ENCODE measurements around the gene HRAS.

HRAS gene

GRCh38 chr11:507727-508515, 27.5 kb downstream of the HRAS start:
- DNase-seq (ENCODE audit: low spot score) = no peak

DNA sequence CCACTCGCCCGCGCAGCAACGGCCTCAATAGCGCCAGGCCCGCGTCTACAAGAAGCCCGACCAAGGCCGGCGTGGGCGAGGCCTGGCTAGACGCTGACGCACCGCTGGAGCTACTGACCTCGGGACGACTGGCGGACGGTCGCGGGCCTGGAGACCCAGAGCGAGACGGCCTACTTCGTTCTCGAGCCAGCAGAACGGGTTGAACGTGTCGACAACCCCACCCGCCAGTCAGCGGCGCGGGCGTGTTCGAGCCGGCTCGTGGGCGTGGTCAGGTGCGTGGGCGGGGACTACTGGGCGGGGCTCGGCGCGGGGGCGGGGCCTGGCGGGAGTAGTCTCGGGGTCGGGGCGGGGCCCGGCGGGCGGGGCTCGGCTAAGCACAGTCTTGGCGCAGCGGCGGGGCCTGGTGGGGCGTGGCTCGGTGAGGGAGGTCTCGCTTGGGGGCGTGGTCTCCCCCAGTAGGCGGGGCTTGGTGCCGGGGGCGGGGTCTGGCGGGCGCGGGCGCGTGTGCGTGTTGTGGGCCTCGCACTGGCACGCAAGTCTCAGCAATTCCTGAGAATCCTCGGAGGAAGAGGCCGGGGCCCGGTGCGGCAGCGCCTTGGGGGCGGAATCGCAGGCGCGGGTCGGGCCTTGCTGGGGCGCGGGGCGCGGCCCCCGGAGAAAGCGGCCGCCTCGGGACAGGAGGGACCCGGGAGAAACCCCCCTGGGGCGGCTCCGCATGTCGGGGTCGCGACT, 28.2 kb downstream of the HRAS start, which contains the start of gene RNH1:
Gene RNH1 (minus strand): TSS at position 248 of the 732 bp plus-strand sequence. CDS start 5,080 bp downstream, outside the sequence.
- DNase-seq (ENCODE audit: low spot score) = peak; percentile 97

DNA sequence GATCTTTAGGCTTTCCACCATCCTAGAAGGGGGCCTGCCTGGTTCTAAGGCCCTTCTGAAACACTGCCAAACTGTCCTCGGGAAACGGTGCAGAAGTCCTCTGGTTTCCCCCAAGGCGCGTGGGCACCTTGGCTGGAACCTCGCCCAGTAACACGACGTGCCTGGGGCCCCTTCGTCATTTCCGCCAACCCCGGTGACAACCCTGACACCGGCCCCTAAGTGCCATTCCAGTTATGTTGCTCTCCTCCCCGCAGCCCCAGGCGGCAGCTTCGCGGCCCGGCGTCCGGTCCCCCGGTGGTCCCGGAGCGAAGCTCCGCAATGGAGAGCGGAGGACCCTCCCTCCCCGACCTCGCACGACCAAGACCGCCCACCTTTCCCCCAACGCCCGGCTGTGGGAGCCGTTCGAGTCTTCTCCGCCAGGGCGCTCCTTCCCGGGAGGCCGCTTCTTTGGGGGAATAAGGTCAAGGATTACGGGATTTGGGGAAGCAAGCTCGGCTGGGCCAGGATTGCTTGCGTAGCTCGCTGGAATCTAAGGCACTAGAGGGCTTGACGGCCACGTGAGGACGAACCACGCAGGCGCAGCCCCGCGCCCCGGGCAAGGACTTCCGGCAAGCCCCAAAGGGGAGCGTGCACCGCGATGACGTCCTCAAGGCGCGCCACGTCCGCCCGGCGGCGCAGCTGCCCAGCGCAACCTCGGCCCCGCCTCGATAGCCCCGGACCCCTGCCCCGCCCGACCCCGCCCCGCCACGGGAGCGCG, 29.0 kb downstream of the HRAS start:
- peak; percentile 97 for DNase-seq (ENCODE audit: low spot score)

DNA sequence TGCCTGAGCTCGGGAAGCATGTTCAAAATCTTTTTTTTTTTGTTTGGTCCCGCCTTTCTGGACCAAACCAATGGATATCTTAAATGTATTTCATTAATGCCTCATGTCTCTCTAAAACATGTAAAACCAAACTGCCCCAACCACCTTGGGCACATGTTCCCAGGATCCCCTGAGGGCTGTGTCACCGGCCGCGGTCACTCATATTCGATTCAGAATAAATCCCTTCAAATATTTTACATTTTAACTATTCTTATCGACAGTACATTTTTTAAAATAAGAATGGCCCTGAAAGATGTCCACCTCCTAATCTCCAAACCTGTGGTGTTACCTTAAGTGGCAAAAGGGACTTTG, 30.4 kb downstream of the HRAS start:
- no peak for DNase-seq (ENCODE audit: low spot score)

DNA sequence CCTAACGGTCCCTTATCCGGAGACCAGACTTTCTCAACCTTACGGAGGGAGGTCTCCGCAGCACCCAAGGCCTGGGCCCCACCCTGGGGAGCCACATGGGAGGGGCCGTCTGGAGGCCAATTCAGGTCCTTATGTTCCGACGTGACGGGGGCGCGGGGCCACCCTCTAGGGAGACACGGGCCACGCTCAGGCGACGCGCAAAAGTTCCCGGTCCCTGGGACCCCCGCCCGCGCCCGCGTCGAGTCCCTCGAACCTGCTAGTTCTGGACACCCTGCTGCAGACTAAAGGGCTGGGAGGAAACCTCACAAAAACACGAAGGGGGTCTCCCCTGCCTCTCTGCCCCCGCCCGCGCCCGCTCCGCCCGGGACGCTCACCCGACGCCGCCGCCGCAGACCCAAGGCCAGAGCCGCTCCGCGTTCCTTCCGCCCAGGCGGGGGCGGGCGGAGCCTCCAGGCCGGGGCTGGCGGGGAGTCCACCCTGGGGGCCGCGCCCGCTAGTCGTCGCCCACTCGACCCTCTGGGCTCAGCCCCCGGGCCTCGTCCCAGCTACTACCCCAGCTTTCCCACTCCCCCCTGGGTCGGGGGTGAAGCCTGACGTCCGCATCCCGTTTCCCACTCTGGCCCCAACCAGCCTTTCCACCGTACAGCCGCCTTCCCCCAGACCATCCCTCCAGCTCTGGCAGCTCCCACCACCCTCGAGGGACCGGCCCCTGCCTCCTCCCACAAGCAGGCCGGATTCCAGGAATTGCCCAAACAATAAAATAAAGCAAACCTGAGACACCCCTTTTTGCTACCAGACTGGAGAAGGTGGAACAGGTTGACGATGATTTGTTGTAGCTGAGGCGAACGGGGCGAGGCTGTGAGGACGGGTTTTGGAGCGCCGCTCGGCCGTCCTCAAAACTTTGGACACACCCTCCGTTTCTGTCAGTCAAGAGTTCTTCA, 31.1 kb downstream of the HRAS start:
- DNase-seq (ENCODE audit: low spot score) = no peak

DNA sequence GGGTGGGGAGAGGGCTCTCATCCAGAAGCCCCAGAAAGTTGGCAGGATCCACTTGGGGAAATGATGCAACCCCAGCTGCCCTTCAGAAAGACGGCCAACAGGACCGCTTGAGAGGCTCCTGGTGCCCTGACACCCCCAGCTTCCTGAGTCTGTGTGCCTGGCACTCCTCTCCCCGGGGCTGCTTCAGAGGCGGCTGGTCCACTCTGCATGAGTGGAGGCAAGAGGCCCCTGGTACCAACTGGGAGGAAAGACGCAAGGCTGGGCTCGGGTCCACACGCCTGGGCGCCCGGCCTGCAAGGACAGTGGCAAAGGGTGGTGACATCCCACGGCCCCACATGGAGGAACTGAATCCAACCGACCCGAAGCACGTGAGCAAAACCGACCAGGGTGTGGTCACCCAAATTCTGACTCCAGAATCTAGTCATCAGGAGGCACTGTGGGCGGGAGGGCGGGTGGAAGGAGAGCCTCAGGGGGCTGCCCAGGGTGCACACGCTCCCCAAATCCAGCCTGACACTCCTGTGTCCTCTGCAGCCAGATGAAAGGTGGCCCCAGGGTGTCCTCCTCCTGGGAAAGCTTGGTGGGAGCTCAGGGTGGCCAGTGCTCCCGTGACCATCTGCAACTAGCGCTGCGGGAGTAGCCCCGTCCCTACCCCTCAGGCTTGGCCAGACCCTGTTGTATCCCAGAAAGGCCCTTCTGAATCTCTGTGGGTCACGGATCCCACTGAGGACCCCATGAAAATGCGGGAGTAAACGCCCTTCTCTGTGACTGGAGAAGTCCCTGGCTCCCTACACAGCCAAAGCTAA, 32.0 kb downstream of the HRAS start:
- DNase-seq (ENCODE audit: low spot score) = peak; percentile 96

- no peak for DNase-seq (ENCODE audit: low spot score)
Measured at GRCh38 chr11:502288-503178, 32.8 kb downstream of the HRAS start.

- no peak for DNase-seq (ENCODE audit: low spot score)
Measured at GRCh38 chr11:501683-502287, 33.6 kb downstream of the HRAS start.

GRCh38 chr11:501001-501682, 34.2 kb downstream of the HRAS start:
- DNase-seq (ENCODE audit: low spot score) = no peak

- DNase-seq (ENCODE audit: low spot score) = no peak
Measured at GRCh38 chr11:499201-500076, 35.9 kb downstream of the HRAS start.

GRCh38 chr11:498297-499181, 36.8 kb downstream of the HRAS start:
- no peak for DNase-seq (ENCODE audit: low spot score)

GRCh38 chr11:497565-498296, 37.6 kb downstream of the HRAS start:
- no peak for DNase-seq (ENCODE audit: low spot score)

- no peak for DNase-seq (ENCODE audit: low spot score)
Measured at GRCh38 chr11:496834-497564, 38.4 kb downstream of the HRAS start.

DNA sequence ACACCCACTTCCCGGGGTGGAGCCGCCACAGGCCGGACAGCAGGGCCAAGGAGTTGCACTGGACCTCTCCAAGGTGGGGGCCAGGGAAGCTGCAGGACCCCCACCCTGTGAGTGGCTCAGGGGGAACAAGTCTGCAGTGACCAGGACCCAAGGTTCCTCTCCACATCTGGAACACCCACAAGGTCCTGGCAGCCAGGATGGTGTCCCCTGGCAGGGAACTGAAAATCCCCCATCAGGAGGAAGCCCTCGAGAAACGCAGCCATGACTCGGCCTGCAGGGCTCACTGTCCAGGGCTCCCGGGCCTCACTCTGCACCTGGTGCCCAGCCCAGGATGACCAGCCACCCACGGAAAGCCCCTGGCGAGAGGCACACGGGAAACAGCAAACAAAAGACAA, 39.8 kb downstream of the HRAS start:
- no peak for DNase-seq (ENCODE audit: low spot score)

All from putamen (tissue), 1 donor.